PC-3 (cell line): ENCODE measurements around the gene LSMEM2. TPM values are rescaled to one million over a fixed set of nuclear protein-coding genes. Genes with fewer than 3 reads are reported as not detected.

Source experiments
- ATAC-seq: fragments of 200-7000 bp; cut with Tn5 transposase; 2 replicates; pipeline ENCODE4 v1.9.1; 2020; ENCODE audit warnings: mild to moderate bottlenecking, moderate library complexity
- BruUV-seq: library from RNA; stranded (reverse); fragments of 400-500 nt; replicated peaks from 2 replicates; lab custom pipeline; 2021; lab: Mats Ljungman, UMichigan
- CTCF ChIA-PET: fragments of 300-600 bp; sonication (Branson Sonifier 250); formaldehyde crosslinking; loops from one replicate; lab custom pipeline; 2022; ENCODE audit warnings: antibody characterized with exemption; lab: Charles Lee
- POLR2A ChIA-PET: fragments of 300-600 bp; sonication (Branson Sonifier 250); formaldehyde crosslinking; loops from one replicate; lab custom pipeline; 2022; ENCODE audit warnings: antibody characterized with exemption; ENCODE audit not compliant: unreplicated experiment; lab: Charles Lee
- DNase-seq: peaks from one replicate; pipeline ENCODE4 v3.0.0-alpha.2; 2015
- H2AFZ ChIP-seq: fragments of 300-600 bp; sonication (generic); 2 replicates; pipeline ENCODE4 v1.6.0; 2016; ENCODE audit warnings: antibody characterized with exemption, low read length
- H3F3A ChIP-seq: fragments of 300-600 bp; sonication (generic); one replicate; pipeline ENCODE4 v1.6.0; 2017; ENCODE audit warnings: antibody characterized with exemption, low read length, control low read depth, mild to moderate bottlenecking; ENCODE audit not compliant: unreplicated experiment
- H3K27ac ChIP-seq: fragments of 300-600 bp; sonication (generic); 2 replicates; pipeline ENCODE4 v1.5.1; 2016; ENCODE audit warnings: mild to moderate bottlenecking, low read length
- H3K27me3 ChIP-seq: fragments of 300-600 bp; sonication (generic); 2 replicates; pipeline ENCODE4 v1.6.1; 2016; ENCODE audit warnings: low read length, mixed read lengths
- H3K36me3 ChIP-seq: fragments of 300-600 bp; sonication (generic); 2 replicates; pipeline ENCODE4 v1.6.1; 2016; ENCODE audit warnings: low read depth, mixed run types, low read length, mixed read lengths
- H3K4me1 ChIP-seq: fragments of 300-600 bp; sonication (generic); 2 replicates; pipeline ENCODE4 v1.5.1; 2016; ENCODE audit warnings: low read length; ENCODE audit not compliant: insufficient read depth
- H3K4me2 ChIP-seq: fragments of 300-600 bp; sonication (generic); 2 replicates; pipeline ENCODE4 v1.6.0; 2016; ENCODE audit warnings: low read length
- H3K4me3 ChIP-seq: fragments of 300-600 bp; sonication (generic); 2 replicates; pipeline ENCODE4 v1.5.1; 2016; ENCODE audit warnings: mild to moderate bottlenecking, low read length, mixed read lengths
- H3K79me2 ChIP-seq: fragments of 300-600 bp; sonication (generic); 2 replicates; pipeline ENCODE4 v1.6.1; 2017; ENCODE audit warnings: low read length, mixed read lengths
- H3K9ac ChIP-seq: fragments of 300-600 bp; sonication (generic); 2 replicates; pipeline ENCODE4 v1.6.0; 2016; ENCODE audit warnings: mild to moderate bottlenecking, low read length
- H3K9me2 ChIP-seq: fragments of 300-600 bp; sonication (generic); replicated peaks from 2 replicates; pipeline ENCODE4 v1.6.1; 2016; ENCODE audit warnings: mixed run types, low read length, mixed read lengths
- H3K9me3 ChIP-seq: fragments of 300-600 bp; sonication (generic); 2 replicates; pipeline ENCODE4 v1.6.1; 2016; ENCODE audit warnings: low read length, mixed read lengths
- H4K20me1 ChIP-seq: fragments of 300-600 bp; sonication (generic); 2 replicates; pipeline ENCODE4 v1.6.1; 2016; ENCODE audit warnings: low read length, mixed read lengths
- CTCF ChIP-seq: fragments of 300-600 bp; sonication (generic); conservative IDR thresholded peaks from 2 replicates; pipeline ENCODE4 v1.5.1; 2017; ENCODE audit warnings: antibody characterized with exemption, low read depth, mild to moderate bottlenecking, low read length
- EZH2 ChIP-seq: fragments of 300-600 bp; sonication (generic); IDR thresholded peaks from one replicate; pipeline ENCODE4 v1.6.1; 2017; ENCODE audit warnings: antibody characterized with exemption, mild to moderate bottlenecking, low read length; ENCODE audit not compliant: unreplicated experiment
- EZH2phosphoT487 ChIP-seq: fragments of 300-600 bp; sonication (generic); IDR thresholded peaks from 2 replicates; pipeline ENCODE4 v1.6.1; 2018; ENCODE audit warnings: mild to moderate bottlenecking, antibody characterized with exemption, low read length, borderline replicate concordance
- intact Hi-C: fragments of 100-400 bp; cut with micrococcal nuclease; formaldehyde crosslinking; loops from 2 replicates; pipeline ENCODE4 v1.9.0; 2023
- total RNA-seq: library from RNA; depleted of rRNA; stranded (reverse); fragments of >200 nt; gene quantifications from 2 replicates; pipeline ENCODE4 v1.2.3, GENCODE V29; 2014

The LSMEM2 gene
- total RNA-seq, 1 experiment from 2014 or later, result not detected

- H3F3A ChIP-seq, result no peaks in the 10 kb centered on the region
- H3K27ac ChIP-seq, result no peak overlapping the region
- H3K9ac ChIP-seq, result no peak overlapping the region
- H3K4me2 ChIP-seq, result no peak overlapping the region
- peaks cover 19% of the 10 kb centered on the region for H3K36me3 ChIP-seq
- ChIA-PET POLR2A (no interaction called here), CTCF (no interaction called here)
- intact Hi-C loops, result loop anchor here (2.0 kb wide), 1 partner anchor 30 kb away; no protein-coding TSS in a partner anchor
- H3K9me3 ChIP-seq, result no peaks in the 10 kb centered on the region
- H3K79me2 ChIP-seq, result peaks cover 11% of the 10 kb centered on the region
- H3K9me2 ChIP-seq, result no peaks in the 10 kb centered on the region
- TF ChIP-seq EZH2phosphoT487 (no peak), CTCF (peak; percentile 89), EZH2 (no peak)
- H4K20me1 ChIP-seq, result no peaks in the 10 kb centered on the region
- no peaks in the 10 kb centered on the region for H3K27me3 ChIP-seq
- BruUV-seq, result no TSS peak
- peaks cover 9% of the 10 kb centered on the region; the same call in 1 of the 2 replicates for H3K4me1 ChIP-seq
- DNase-seq, result peak; percentile 67
- H3K4me3 ChIP-seq, result no peak overlapping the region
- peak; percentile 26 for ATAC-seq
- no peak overlapping the region for H2AFZ ChIP-seq
These were observed 21.7 kb upstream of the LSMEM2 start for GRCh38 chr3:50256978-50257890.

GRCh38 chr3:50258029-50258680 lies 20.7 kb upstream of the LSMEM2 start:
- Histone ChIP-seq H4K20me1 (no peaks in the 10 kb centered on the region), H3K36me3 (peaks cover 15% of the 10 kb centered on the region), H3K9me2 (no peaks in the 10 kb centered on the region), H3F3A (no peaks in the 10 kb centered on the region), H3K9ac (no peak overlapping the region), H3K27ac (no peak overlapping the region), H3K79me2 (peaks cover 2% of the 10 kb centered on the region; the same call in 1 of the 2 replicates), H2AFZ (no peak overlapping the region), H3K4me2 (no peak overlapping the region), H3K4me3 (no peak overlapping the region), H3K9me3 (no peaks in the 10 kb centered on the region), H3K27me3 (no peaks in the 10 kb centered on the region), H3K4me1 (peaks cover 8% of the 10 kb centered on the region; the same call in 1 of the 2 replicates)
- TF ChIP-seq EZH2phosphoT487 (no peak), EZH2 (no peak), CTCF (no peak)
- ATAC-seq (no peak), DNase-seq (no peak)
- POLR2A ChIA-PET, result interaction anchor here (0.6 kb wide), 1 partner anchor 163 kb away, joined by 10 read pairs; no protein-coding TSS in a partner anchor
- intact Hi-C loops, result no loop called here
- CTCF ChIA-PET, result interaction anchor here (1.3 kb wide), 1 partner anchor 32 kb away, joined by 8 read pairs; no protein-coding TSS in a partner anchor
- BruUV-seq, result no TSS peak
